ENCODE results near the gene VANGL2.

VANGL2 gene

GRCh38 chr1:160406131-160406968 lies 6.0 kb downstream of the VANGL2 start:
- Mint-ChIP-seq H3K4me1 (ENCODE audit: low read depth) (peaks cover 3% of the 10 kb centered on the region), H3K27ac (no peak overlapping the region), H3K4me3 (no peak overlapping the region), H3K27me3 (peaks cover 14% of the 10 kb centered on the region), H3K36me3 (ENCODE audit: low read depth) (no peaks in the 10 kb centered on the region), H3K9me3 (no peaks in the 10 kb centered on the region)
- DNase-seq, result no peak

GRCh38 chr1:160407839-160408801 lies 7.8 kb downstream of the VANGL2 start:
- Mint-ChIP-seq H3K27me3 (no peaks in the 10 kb centered on the region), H3K4me3 (no peak overlapping the region), H3K4me1 (ENCODE audit: low read depth) (no peaks in the 10 kb centered on the region), H3K36me3 (ENCODE audit: low read depth) (no peaks in the 10 kb centered on the region), H3K27ac (no peak overlapping the region), H3K9me3 (no peaks in the 10 kb centered on the region)
- DNase-seq, result no peak

- Mint-ChIP-seq H3K4me3 (no peak overlapping the region), H3K27ac (no peak overlapping the region), H3K36me3 (ENCODE audit: low read depth) (no peaks in the 10 kb centered on the region), H3K4me1 (ENCODE audit: low read depth) (no peaks in the 10 kb centered on the region), H3K27me3 (no peaks in the 10 kb centered on the region), H3K9me3 (no peaks in the 10 kb centered on the region)
- no peak for DNase-seq
Measured at GRCh38 chr1:160408864-160409263, 8.5 kb downstream of the VANGL2 start.

- Mint-ChIP-seq H3K9me3 (no peaks in the 10 kb centered on the region), H3K4me3 (no peak overlapping the region), H3K4me1 (ENCODE audit: low read depth) (no peaks in the 10 kb centered on the region), H3K36me3 (ENCODE audit: low read depth) (no peaks in the 10 kb centered on the region), H3K27me3 (no peaks in the 10 kb centered on the region), H3K27ac (no peak overlapping the region)
- no peak for DNase-seq
Measured at GRCh38 chr1:160409486-160409885, 9.1 kb downstream of the VANGL2 start.

GRCh38 chr1:160410406-160411005 lies 10.1 kb downstream of the VANGL2 start:
- Mint-ChIP-seq H3K4me3 (no peak overlapping the region), H3K4me1 (ENCODE audit: low read depth) (no peaks in the 10 kb centered on the region), H3K27me3 (no peaks in the 10 kb centered on the region), H3K9me3 (no peaks in the 10 kb centered on the region), H3K36me3 (ENCODE audit: low read depth) (no peaks in the 10 kb centered on the region), H3K27ac (no peak overlapping the region)
- DNase-seq, result no peak

GRCh38 chr1:160411271-160412027 lies 11.1 kb downstream of the VANGL2 start:
- Mint-ChIP-seq H3K4me3 (no peak overlapping the region), H3K27ac (no peak overlapping the region), H3K36me3 (ENCODE audit: low read depth) (no peaks in the 10 kb centered on the region), H3K9me3 (no peaks in the 10 kb centered on the region), H3K4me1 (ENCODE audit: low read depth) (no peaks in the 10 kb centered on the region), H3K27me3 (no peaks in the 10 kb centered on the region)
- DNase-seq, result no peak

GRCh38 chr1:160412028-160412362 lies 11.6 kb downstream of the VANGL2 start:
- Mint-ChIP-seq H3K9me3 (no peaks in the 10 kb centered on the region), H3K4me3 (no peak overlapping the region), H3K4me1 (ENCODE audit: low read depth) (no peaks in the 10 kb centered on the region)

GRCh38 chr1:160413716-160414115 lies 13.4 kb downstream of the VANGL2 start:
- no peaks in the 10 kb centered on the region for H3K4me1 Mint-ChIP-seq (ENCODE audit: low read depth)
- no peak overlapping the region for H3K4me3 Mint-ChIP-seq

More at GRCh38 chr1:160412028-160412362, 11.6 kb downstream of the VANGL2 start:
- DNase-seq, result no peak
- no peak overlapping the region for H3K27ac Mint-ChIP-seq
- no peaks in the 10 kb centered on the region for H3K27me3 Mint-ChIP-seq
- H3K36me3 Mint-ChIP-seq (ENCODE audit: low read depth), result no peaks in the 10 kb centered on the region

GRCh38 chr1:160414881-160415280 lies 14.5 kb downstream of the VANGL2 start:
- Mint-ChIP-seq H3K4me1 (ENCODE audit: low read depth) (no peaks in the 10 kb centered on the region), H3K27ac (no peak overlapping the region), H3K4me3 (no peak overlapping the region), H3K27me3 (no peaks in the 10 kb centered on the region), H3K36me3 (ENCODE audit: low read depth) (no peaks in the 10 kb centered on the region), H3K9me3 (no peaks in the 10 kb centered on the region)
- DNase-seq, result no peak

More at GRCh38 chr1:160413716-160414115, 13.4 kb downstream of the VANGL2 start:
- no peaks in the 10 kb centered on the region for H3K9me3 Mint-ChIP-seq
- no peak for DNase-seq
- H3K36me3 Mint-ChIP-seq (ENCODE audit: low read depth), result no peaks in the 10 kb centered on the region
- H3K27me3 Mint-ChIP-seq, result no peaks in the 10 kb centered on the region
- no peak overlapping the region for H3K27ac Mint-ChIP-seq

- Mint-ChIP-seq H3K4me1 (ENCODE audit: low read depth) (no peaks in the 10 kb centered on the region), H3K36me3 (ENCODE audit: low read depth) (no peaks in the 10 kb centered on the region), H3K9me3 (no peaks in the 10 kb centered on the region), H3K4me3 (no peak overlapping the region), H3K27ac (no peak overlapping the region), H3K27me3 (no peaks in the 10 kb centered on the region)
- DNase-seq, result no peak
Measured at GRCh38 chr1:160415696-160416290, 15.4 kb downstream of the VANGL2 start.

- Mint-ChIP-seq H3K4me3 (no peak overlapping the region), H3K27me3 (no peaks in the 10 kb centered on the region)
- DNase-seq, result no peak
Measured at GRCh38 chr1:160416369-160416768, 16.0 kb downstream of the VANGL2 start.

GRCh38 chr1:160418483-160418882 lies 18.1 kb downstream of the VANGL2 start:
- no peaks in the 10 kb centered on the region for H3K4me1 Mint-ChIP-seq (ENCODE audit: low read depth)
- no peak for DNase-seq
- H3K4me3 Mint-ChIP-seq, result no peak overlapping the region
- no peaks in the 10 kb centered on the region for H3K36me3 Mint-ChIP-seq (ENCODE audit: low read depth)
- H3K27ac Mint-ChIP-seq, result no peak overlapping the region
- H3K27me3 Mint-ChIP-seq, result no peaks in the 10 kb centered on the region
- no peaks in the 10 kb centered on the region for H3K9me3 Mint-ChIP-seq

More at GRCh38 chr1:160416369-160416768, 16.0 kb downstream of the VANGL2 start:
- Mint-ChIP-seq H3K27ac (no peak overlapping the region), H3K4me1 (ENCODE audit: low read depth) (no peaks in the 10 kb centered on the region), H3K9me3 (no peaks in the 10 kb centered on the region), H3K36me3 (ENCODE audit: low read depth) (no peaks in the 10 kb centered on the region)

GRCh38 chr1:160419150-160419837 lies 18.9 kb downstream of the VANGL2 start:
- no peaks in the 10 kb centered on the region for H3K4me1 Mint-ChIP-seq (ENCODE audit: low read depth)
- DNase-seq, result no peak
- H3K9me3 Mint-ChIP-seq, result no peaks in the 10 kb centered on the region
- no peak overlapping the region for H3K27ac Mint-ChIP-seq
- H3K4me3 Mint-ChIP-seq, result no peak overlapping the region
- no peaks in the 10 kb centered on the region for H3K27me3 Mint-ChIP-seq
- no peaks in the 10 kb centered on the region for H3K36me3 Mint-ChIP-seq (ENCODE audit: low read depth)
